ENCODE data around the gene FCAMR.

Gene FCAMR

DNA sequence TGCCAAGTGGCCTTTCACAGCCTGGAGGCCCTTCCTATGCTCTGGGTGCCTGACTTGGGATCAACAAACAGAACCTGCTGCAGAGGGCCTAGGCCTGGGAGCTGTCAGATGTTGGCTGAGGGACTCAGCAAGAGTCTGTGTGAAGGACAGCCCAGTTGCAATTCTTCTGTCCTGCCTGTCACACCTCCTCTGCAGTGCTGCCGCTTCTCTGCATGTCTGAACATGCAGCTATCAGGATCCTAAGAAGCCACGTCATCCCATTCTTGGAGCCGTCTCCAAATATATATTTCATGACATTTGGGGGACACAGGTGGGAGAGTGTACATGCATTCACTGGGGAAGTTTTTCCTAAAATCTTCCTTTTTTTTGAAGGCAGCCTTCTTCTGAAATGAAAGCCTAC, 8.6 kb downstream of the FCAMR start:
- Histone ChIP-seq H3F3A (ENCODE audit: control insufficient read depth, insufficient read depth) (no peaks in the 10 kb centered on the region), H3K9me3 (ENCODE audit: control insufficient read depth, insufficient read depth, low read length) (no peaks in the 10 kb centered on the region), H4K20me1 (ENCODE audit: control insufficient read depth, insufficient read depth, low read depth, low read length) (no peaks in the 10 kb centered on the region), H3K36me3 (ENCODE audit: control insufficient read depth, low read length) (no peaks in the 10 kb centered on the region), H3K4me1 (ENCODE audit: control insufficient read depth, low read length) (no peaks in the 10 kb centered on the region), H3K4me2 (ENCODE audit: low read length) (no peak overlapping the region), H3K27ac (ENCODE audit: low read depth, low read length) (no peak overlapping the region), H3K27me3 (ENCODE audit: control insufficient read depth, low read length) (peaks cover 2% of the 10 kb centered on the region; the same call in 1 of the 2 replicates), H3K79me2 (ENCODE audit: control insufficient read depth, low read length) (no peaks in the 10 kb centered on the region), H3K4me3 (ENCODE audit: low read length) (no peak overlapping the region), H3K9me2 (replicated peaks; ENCODE audit: control insufficient read depth, low read length) (no peaks in the 10 kb centered on the region)
- TF ChIP-seq EZH2phosphoT487 (IDR thresholded peaks at IDR 0.05; ENCODE audit: borderline replicate concordance, low read length): no peak
- TF ChIP-seq, protein P1, sequence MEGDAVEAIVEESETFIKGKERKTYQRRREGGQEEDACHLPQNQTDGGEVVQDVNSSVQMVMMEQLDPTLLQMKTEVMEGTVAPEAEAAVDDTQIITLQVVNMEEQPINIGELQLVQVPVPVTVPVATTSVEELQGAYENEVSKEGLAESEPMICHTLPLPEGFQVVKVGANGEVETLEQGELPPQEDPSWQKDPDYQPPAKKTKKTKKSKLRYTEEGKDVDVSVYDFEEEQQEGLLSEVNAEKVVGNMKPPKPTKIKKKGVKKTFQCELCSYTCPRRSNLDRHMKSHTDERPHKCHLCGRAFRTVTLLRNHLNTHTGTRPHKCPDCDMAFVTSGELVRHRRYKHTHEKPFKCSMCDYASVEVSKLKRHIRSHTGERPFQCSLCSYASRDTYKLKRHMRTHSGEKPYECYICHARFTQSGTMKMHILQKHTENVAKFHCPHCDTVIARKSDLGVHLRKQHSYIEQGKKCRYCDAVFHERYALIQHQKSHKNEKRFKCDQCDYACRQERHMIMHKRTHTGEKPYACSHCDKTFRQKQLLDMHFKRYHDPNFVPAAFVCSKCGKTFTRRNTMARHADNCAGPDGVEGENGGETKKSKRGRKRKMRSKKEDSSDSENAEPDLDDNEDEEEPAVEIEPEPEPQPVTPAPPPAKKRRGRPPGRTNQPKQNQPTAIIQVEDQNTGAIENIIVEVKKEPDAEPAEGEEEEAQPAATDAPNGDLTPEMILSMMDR (IDR thresholded peaks at IDR 0.05; ENCODE audit: low read depth, low read length, poor library complexity, severe bottlenecking): no peak

DNA sequence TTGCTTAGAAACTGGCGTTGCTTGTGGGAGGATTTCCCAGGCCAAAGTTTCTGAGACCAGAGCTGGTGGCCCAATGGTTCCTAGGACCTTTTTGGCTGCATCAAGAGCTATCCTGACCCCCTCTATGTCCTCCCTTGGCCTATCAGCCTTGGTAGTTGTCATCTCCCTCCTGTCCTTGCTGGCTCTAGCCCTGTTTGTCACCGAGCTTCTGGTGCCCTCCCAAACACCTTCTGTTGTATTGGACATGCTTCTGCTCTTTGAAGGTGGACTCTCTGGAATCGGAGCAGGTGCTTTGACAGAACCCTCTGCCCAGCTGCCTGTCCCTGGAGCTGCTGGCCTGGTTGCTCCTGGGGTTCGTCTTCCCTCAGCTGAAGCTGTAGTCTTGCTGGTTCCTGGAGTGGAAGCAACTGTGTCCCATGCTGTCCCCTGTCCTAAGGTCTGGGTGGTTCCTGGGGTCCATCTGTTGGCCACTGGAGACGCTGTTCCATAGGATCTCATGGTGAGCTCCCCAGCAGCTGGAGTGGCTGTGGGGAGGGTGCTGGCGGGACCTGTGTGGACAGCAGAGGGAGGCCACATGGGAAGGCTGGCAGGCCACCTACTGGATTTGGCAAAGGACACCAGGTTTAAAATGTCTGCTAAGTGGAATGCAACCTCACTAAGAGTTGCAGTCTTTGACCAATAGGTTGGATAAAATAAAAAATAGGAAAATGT, 9.4 kb downstream of the FCAMR start:
- no peak for TF ChIP-seq EZH2phosphoT487 (IDR thresholded peaks at IDR 0.05; ENCODE audit: borderline replicate concordance, low read length)
- TF ChIP-seq, protein P1 (IDR thresholded peaks at IDR 0.05; ENCODE audit: low read depth, low read length, poor library complexity, severe bottlenecking): no peak
- no peak overlapping the region for H3K4me2 ChIP-seq (ENCODE audit: low read length)

DNA sequence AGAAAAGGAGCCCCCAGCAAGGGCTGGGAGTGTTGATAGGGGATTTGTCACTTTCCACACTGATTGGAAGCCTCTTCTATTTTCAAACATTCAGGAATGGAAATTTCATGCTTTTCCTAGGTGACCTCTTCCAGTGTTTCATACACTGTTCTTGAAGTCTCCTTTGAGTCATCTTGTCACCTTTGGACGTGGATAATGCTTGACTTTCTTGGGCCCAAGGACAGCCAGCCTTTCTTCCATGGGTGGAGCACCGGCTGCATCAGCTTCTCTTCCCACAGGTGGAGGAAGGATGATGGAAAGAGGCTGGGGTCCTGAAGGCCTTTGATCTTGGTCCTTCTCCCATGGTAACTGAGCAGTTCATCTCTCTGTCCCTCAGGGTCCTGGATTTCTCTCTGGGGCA, 12.1 kb downstream of the FCAMR start:
- Histone ChIP-seq H3K79me2 (ENCODE audit: control insufficient read depth, low read length) (no peaks in the 10 kb centered on the region), H3K4me1 (ENCODE audit: control insufficient read depth, low read length) (no peaks in the 10 kb centered on the region), H3K9me2 (replicated peaks; ENCODE audit: control insufficient read depth, low read length) (no peaks in the 10 kb centered on the region), H3F3A (ENCODE audit: control insufficient read depth, insufficient read depth) (no peaks in the 10 kb centered on the region), H3K27ac (ENCODE audit: low read depth, low read length) (no peak overlapping the region), H3K27me3 (ENCODE audit: control insufficient read depth, low read length) (peaks cover 21% of the 10 kb centered on the region), H3K9me3 (ENCODE audit: control insufficient read depth, insufficient read depth, low read length) (no peaks in the 10 kb centered on the region), H3K36me3 (ENCODE audit: control insufficient read depth, low read length) (no peaks in the 10 kb centered on the region), H4K20me1 (ENCODE audit: control insufficient read depth, insufficient read depth, low read depth, low read length) (no peaks in the 10 kb centered on the region), H3K4me3 (ENCODE audit: low read length) (no peak overlapping the region), H3K4me2 (ENCODE audit: low read length) (no peak overlapping the region)
- TF ChIP-seq, protein P1 (IDR thresholded peaks at IDR 0.05; ENCODE audit: low read depth, low read length, poor library complexity, severe bottlenecking): no peak
- TF ChIP-seq EZH2phosphoT487 (IDR thresholded peaks at IDR 0.05; ENCODE audit: borderline replicate concordance, low read length): no peak

More for the DNA sequence above, 9.4 kb downstream of the FCAMR start:
- no peaks in the 10 kb centered on the region for H4K20me1 ChIP-seq (ENCODE audit: control insufficient read depth, insufficient read depth, low read depth, low read length)
- H3K9me2 ChIP-seq (replicated peaks; ENCODE audit: control insufficient read depth, low read length): no peaks in the 10 kb centered on the region
- no peaks in the 10 kb centered on the region for H3F3A ChIP-seq (ENCODE audit: control insufficient read depth, insufficient read depth)
- peaks cover 6% of the 10 kb centered on the region for H3K27me3 ChIP-seq (ENCODE audit: control insufficient read depth, low read length)
- no peaks in the 10 kb centered on the region for H3K4me1 ChIP-seq (ENCODE audit: control insufficient read depth, low read length)
- no peaks in the 10 kb centered on the region for H3K9me3 ChIP-seq (ENCODE audit: control insufficient read depth, insufficient read depth, low read length)
- no peaks in the 10 kb centered on the region for H3K79me2 ChIP-seq (ENCODE audit: control insufficient read depth, low read length)
- H3K4me3 ChIP-seq (ENCODE audit: low read length): no peak overlapping the region
- H3K27ac ChIP-seq (ENCODE audit: low read depth, low read length): no peak overlapping the region
- H3K36me3 ChIP-seq (ENCODE audit: control insufficient read depth, low read length): no peaks in the 10 kb centered on the region
